Body of pancreas (tissue), 4 donors: ENCODE measurements around the gene NUDT3. TPM values are rescaled to one million over a fixed set of nuclear protein-coding genes. Genes with fewer than 3 reads are reported as not detected.

ENCODE experiments used
- ATAC-seq: fragments of 150-250 bp; one replicate; pipeline ENCODE4 v1.9.1; 2016
- DNase-seq, 4 donors: peaks; one replicate each; pipeline ENCODE4 v3.0.0-alpha.2; 2019
- H3K27ac ChIP-seq, 4 donors: fragments of 200-600 bp; sonication (generic); 1 replicate in 3 of 4; 2 replicates in 1 of 4; pipeline versions ENCODE4 v1.5.1 to v1.6.1; 2016 to 2019; ENCODE audit warnings: mild to moderate bottlenecking in 1 of 4, mixed read lengths in 1 of 4, moderate library complexity in 1 of 4
- H3K27me3 ChIP-seq, 2 donors: fragments of 200-600 bp; sonication (generic); one replicate each; pipeline ENCODE4 v1.6.0; 2016; ENCODE audit warnings: mild to moderate bottlenecking in 1 of 2
- H3K36me3 ChIP-seq, 2 donors: fragments of 200-600 bp; sonication (generic); replicated peaks in 1 of 2; 2 replicates each; pipeline ENCODE4 v1.5.1; 2016; ENCODE audit warnings: low read depth in 2 of 2; ENCODE audit not compliant: insufficient read depth in 1 of 2
- H3K4me1 ChIP-seq: fragments of 200-600 bp; sonication (generic); one replicate; pipeline ENCODE4 v1.6.0; 2016
- H3K4me3 ChIP-seq, 2 donors: fragments of 200-600 bp; sonication (generic); 1 replicate in 1 of 2; 2 replicates in 1 of 2; pipeline ENCODE4 v1.5.1; 2016 to 2019
- H3K9me3 ChIP-seq, 3 donors: fragments of 200-600 bp; sonication (generic); 1 replicate in 2 of 3; 2 replicates in 1 of 3; pipeline ENCODE4 v1.5.1; 2016
- CTCF ChIP-seq, 7 experiments: fragments of 450-650 bp in 4 of 7; fragments of 200-600 bp in 3 of 7; sonication (generic) in 3 of 7; IDR thresholded peaks; one replicate each; pipeline ENCODE4 v1.5.1; 2016 to 2019; ENCODE audit warnings: antibody characterized with exemption in 7 of 7
- POLR2A ChIP-seq, 3 donors: fragments of 450-650 bp; IDR thresholded peaks; one replicate each; pipeline ENCODE4 v1.6.1; 2016; ENCODE audit warnings: antibody characterized with exemption in 3 of 3, mild to moderate bottlenecking in 2 of 3
- WGBS, 2 donors: methylation state at CpG; one replicate each; pipeline ENCODE4 v1.1.5; 2017; 5-methylcytosine and 5-hydroxymethylcytosine counted together
- intact Hi-C: fragments of 100-400 bp; cut with DNase I; formaldehyde crosslinking; loops from one replicate; pipeline ENCODE4 v1.15.1; 2023
- total RNA-seq, 2 donors: library from RNA; depleted of rRNA; stranded (reverse); fragments of >200 nt; gene quantifications; one replicate each; pipeline ENCODE4 v1.1.0, GENCODE V29; 2016

Gene NUDT3
- total RNA-seq, 2 donors from 2014 or later = 14.2 to 22.1 TPM

- no peak overlapping the region for H3K4me3 ChIP-seq
- no peaks in the 10 kb centered on the region for H3K36me3 ChIP-seq
- ATAC-seq = no peak
- DNase-seq = peak in 3 of 4 donors; percentile 42 to 60 (median 50)
- H3K27me3 ChIP-seq = no peaks in the 10 kb centered on the region
- intact Hi-C loops = no loop called here
- peaks cover 16% of the 10 kb centered on the region for H3K4me1 ChIP-seq
- WGBS, 2 donors = 48 to 53% methylated on average over 7 to 18 of the region's 19 CpGs
- peak overlapping the region in 3 of 4 donors; percentile 25 to 40 (median 34) for H3K27ac ChIP-seq
- TF ChIP-seq CTCF (IDR thresholded peaks at IDR 0.05) (no peak), POLR2A (IDR thresholded peaks at IDR 0.05) (no peak)
- no peaks in the 10 kb centered on the region for H3K9me3 ChIP-seq
These were observed 148.3 kb downstream of the NUDT3 start for GRCh38 chr6:34243901-34244884.

GRCh38 chr6:34243131-34243771, 149.2 kb downstream of the NUDT3 start:
- WGBS, 2 donors = 71 to 80% methylated on average over 5 of the region's 5 CpGs
- Histone ChIP-seq H3K9me3 (no peaks in the 10 kb centered on the region), H3K27me3 (no peaks in the 10 kb centered on the region), H3K4me1 (peaks cover 23% of the 10 kb centered on the region), H3K27ac (no peak overlapping the region), H3K4me3 (no peak overlapping the region), H3K36me3 (no peaks in the 10 kb centered on the region)
- ATAC-seq (no peak), DNase-seq (no peak)
- intact Hi-C loops = no loop called here
- no peak for TF ChIP-seq CTCF (IDR thresholded peaks at IDR 0.05)
- no peak for TF ChIP-seq POLR2A (IDR thresholded peaks at IDR 0.05)

- H3K4me3 ChIP-seq = no peak overlapping the region
- no peaks in the 10 kb centered on the region for H3K9me3 ChIP-seq
- no peaks in the 10 kb centered on the region for H3K36me3 ChIP-seq
- intact Hi-C loops = no loop called here
- ATAC-seq (no peak), DNase-seq (no peak)
- WGBS, 2 donors = 82 to 83% methylated on average over 5 to 7 of the region's 7 CpGs
- TF ChIP-seq CTCF (IDR thresholded peaks at IDR 0.05) (no peak), POLR2A (IDR thresholded peaks at IDR 0.05) (no peak)
- no peaks in the 10 kb centered on the region for H3K27me3 ChIP-seq
- H3K4me1 ChIP-seq = peaks cover 22% of the 10 kb centered on the region
- no peak overlapping the region for H3K27ac ChIP-seq
These were observed 150.0 kb downstream of the NUDT3 start for GRCh38 chr6:34242252-34243130.

- no peak overlapping the region for H3K4me3 ChIP-seq
- H3K4me1 ChIP-seq = peaks cover 22% of the 10 kb centered on the region
- H3K27ac ChIP-seq = no peak overlapping the region
- H3K27me3 ChIP-seq = no peaks in the 10 kb centered on the region
- intact Hi-C loops = no loop called here
- no peaks in the 10 kb centered on the region for H3K36me3 ChIP-seq
- TF ChIP-seq CTCF (IDR thresholded peaks at IDR 0.05) = no peak
- DNase-seq (no peak), ATAC-seq (no peak)
- 93% methylated on average over 12 to 13 of the region's 13 CpGs for WGBS, 2 donors
- H3K9me3 ChIP-seq = no peaks in the 10 kb centered on the region
These were observed 150.9 kb downstream of the NUDT3 start for GRCh38 chr6:34241351-34242215.
